ENCODE results near the gene CYP26B1. TPM values are rescaled to one million over a fixed set of nuclear protein-coding genes. Genes with fewer than 3 reads are reported as not detected.

CYP26B1 gene
- total and polyA plus RNA-seq, 2 experiments from 2014 or later = 3.9 to 6.5 TPM

GRCh38 chr2:72166279-72166678, 18.6 kb upstream of the CYP26B1 start:
- H3K36me3 ChIP-seq (replicated peaks; ENCODE audit: insufficient read depth, low read depth) = no peaks in the 10 kb centered on the region
- no peak for TF ChIP-seq CTCF (IDR thresholded peaks at IDR 0.05; ENCODE audit: poor library complexity)
- TF ChIP-seq EZH2phosphoT487 (IDR thresholded peaks at IDR 0.05; ENCODE audit: low read depth, severe bottlenecking, unreplicated experiment) = no peak
- TF ChIP-seq EZH2 (IDR thresholded peaks at IDR 0.05; ENCODE audit: borderline replicate concordance) = no peak
- no peak overlapping the region for H3K4me2 ChIP-seq
- H4K20me1 ChIP-seq (ENCODE audit: insufficient read depth, poor library complexity, severe bottlenecking) = no peaks in the 10 kb centered on the region
- no peaks in the 10 kb centered on the region for H3K9me3 ChIP-seq (ENCODE audit: low read depth)
- H3K27ac ChIP-seq = no peak overlapping the region
- H3K9me2 ChIP-seq (replicated peaks; ENCODE audit: insufficient read depth) = peaks cover 3% of the 10 kb centered on the region
- H3K27me3 ChIP-seq = peaks cover 6% of the 10 kb centered on the region
- H3K79me2 ChIP-seq = no peaks in the 10 kb centered on the region
- H2AFZ ChIP-seq = no peak overlapping the region
- 81% methylated on average over 3 of the region's 3 CpGs for WGBS (ENCODE audit: low lambda C conversion rate, missing lambda C conversion rate)
- H3K4me3 ChIP-seq = no peak overlapping the region
- no peak for DNase-seq (ENCODE audit: low spot score)
- no peaks in the 10 kb centered on the region for H3K4me1 ChIP-seq (ENCODE audit: insufficient read depth)

GRCh38 chr2:72165792-72166191, 18.1 kb upstream of the CYP26B1 start:
- Histone ChIP-seq H3K4me1 (ENCODE audit: insufficient read depth) (no peaks in the 10 kb centered on the region), H3K9me3 (ENCODE audit: low read depth) (no peaks in the 10 kb centered on the region), H4K20me1 (ENCODE audit: insufficient read depth, poor library complexity, severe bottlenecking) (no peaks in the 10 kb centered on the region), H3K79me2 (no peaks in the 10 kb centered on the region), H3K36me3 (replicated peaks; ENCODE audit: insufficient read depth, low read depth) (no peaks in the 10 kb centered on the region), H3K27me3 (peaks cover 6% of the 10 kb centered on the region), H3K4me3 (no peak overlapping the region), H2AFZ (no peak overlapping the region), H3K9me2 (replicated peaks; ENCODE audit: insufficient read depth) (peaks cover 3% of the 10 kb centered on the region), H3K27ac (no peak overlapping the region), H3K4me2 (no peak overlapping the region)
- no peak for DNase-seq (ENCODE audit: low spot score)
- TF ChIP-seq CTCF (IDR thresholded peaks at IDR 0.05; ENCODE audit: poor library complexity) (no peak), EZH2phosphoT487 (IDR thresholded peaks at IDR 0.05; ENCODE audit: low read depth, severe bottlenecking, unreplicated experiment) (no peak), EZH2 (IDR thresholded peaks at IDR 0.05; ENCODE audit: borderline replicate concordance) (no peak)
- 74% methylated on average over 3 of the region's 3 CpGs for WGBS (ENCODE audit: low lambda C conversion rate, missing lambda C conversion rate)

- Histone ChIP-seq H3K36me3 (replicated peaks; ENCODE audit: insufficient read depth, low read depth) (no peaks in the 10 kb centered on the region), H3K4me1 (ENCODE audit: insufficient read depth) (no peaks in the 10 kb centered on the region), H3K4me3 (no peak overlapping the region), H3K27me3 (peaks cover 6% of the 10 kb centered on the region), H3K9me2 (replicated peaks; ENCODE audit: insufficient read depth) (no peaks in the 10 kb centered on the region), H2AFZ (no peak overlapping the region), H3K79me2 (no peaks in the 10 kb centered on the region), H4K20me1 (ENCODE audit: insufficient read depth, poor library complexity, severe bottlenecking) (no peaks in the 10 kb centered on the region), H3K27ac (no peak overlapping the region), H3K4me2 (no peak overlapping the region), H3K9me3 (ENCODE audit: low read depth) (no peaks in the 10 kb centered on the region)
- no peak for TF ChIP-seq CTCF (IDR thresholded peaks at IDR 0.05; ENCODE audit: poor library complexity)
- no peak for TF ChIP-seq EZH2phosphoT487 (IDR thresholded peaks at IDR 0.05; ENCODE audit: low read depth, severe bottlenecking, unreplicated experiment)
- TF ChIP-seq EZH2 (IDR thresholded peaks at IDR 0.05; ENCODE audit: borderline replicate concordance) = no peak
- DNase-seq (ENCODE audit: low spot score) = no peak
- 91% methylated on average over 5 of the region's 5 CpGs for WGBS (ENCODE audit: low lambda C conversion rate, missing lambda C conversion rate)
Observed at GRCh38 chr2:72162574-72162973, 14.9 kb upstream of the CYP26B1 start.
